DND-41 (cell line): ENCODE results near the gene SNTG2.

Experiments used
- CTCF ChIP-seq: IDR thresholded peaks from 2 replicates; pipeline ENCODE4 v1.5.1; 2012; ENCODE audit warnings: borderline replicate concordance, low read length, moderate library complexity, mild to moderate bottlenecking; ENCODE audit not compliant: poor library complexity, severe bottlenecking; ENCODE audit errors: extremely low read depth
- EZH2 ChIP-seq: IDR thresholded peaks from 3 replicates; pipeline ENCODE4 v1.6.1; 2012; ENCODE audit warnings: borderline replicate concordance, low read depth, mild to moderate bottlenecking, moderate library complexity, low read length, inconsistent platforms; ENCODE audit not compliant: severe bottlenecking

GRCh38 chr2:1283871-1284270 is 333.2 kb downstream of the SNTG2 start:
- TF ChIP-seq CTCF: no peak
- TF ChIP-seq EZH2: no peak
